HG03097 (cell line): Measurements from ENCODE around the gene MMS22L.

Experiments
- ATAC-seq: cut with Tn5 transposase; IDR thresholded peaks from one replicate; pipeline ENCODE4 v1.9.1; 2021; ENCODE audit not compliant: unreplicated experiment, low FRiP score

MMS22L gene

GRCh38 chr6:97097068-97098047 lies 185.7 kb downstream of the MMS22L start:
- no peak for ATAC-seq

- no peak for ATAC-seq
Observed at GRCh38 chr6:97095311-97095850, 187.6 kb downstream of the MMS22L start.

GRCh38 chr6:97094376-97094775 lies 188.6 kb downstream of the MMS22L start:
- no peak for ATAC-seq

GRCh38 chr6:97092673-97093305 lies 190.2 kb downstream of the MMS22L start:
- ATAC-seq, result no peak
